HG03039 (cell line): ENCODE measurements around the gene DBN1.

Experiments
- ATAC-seq: cut with Tn5 transposase; IDR thresholded peaks from one replicate; pipeline ENCODE4 v1.9.1; 2021; ENCODE audit warnings: mild to moderate bottlenecking, moderate library complexity; ENCODE audit not compliant: unreplicated experiment

The DBN1 gene

DNA sequence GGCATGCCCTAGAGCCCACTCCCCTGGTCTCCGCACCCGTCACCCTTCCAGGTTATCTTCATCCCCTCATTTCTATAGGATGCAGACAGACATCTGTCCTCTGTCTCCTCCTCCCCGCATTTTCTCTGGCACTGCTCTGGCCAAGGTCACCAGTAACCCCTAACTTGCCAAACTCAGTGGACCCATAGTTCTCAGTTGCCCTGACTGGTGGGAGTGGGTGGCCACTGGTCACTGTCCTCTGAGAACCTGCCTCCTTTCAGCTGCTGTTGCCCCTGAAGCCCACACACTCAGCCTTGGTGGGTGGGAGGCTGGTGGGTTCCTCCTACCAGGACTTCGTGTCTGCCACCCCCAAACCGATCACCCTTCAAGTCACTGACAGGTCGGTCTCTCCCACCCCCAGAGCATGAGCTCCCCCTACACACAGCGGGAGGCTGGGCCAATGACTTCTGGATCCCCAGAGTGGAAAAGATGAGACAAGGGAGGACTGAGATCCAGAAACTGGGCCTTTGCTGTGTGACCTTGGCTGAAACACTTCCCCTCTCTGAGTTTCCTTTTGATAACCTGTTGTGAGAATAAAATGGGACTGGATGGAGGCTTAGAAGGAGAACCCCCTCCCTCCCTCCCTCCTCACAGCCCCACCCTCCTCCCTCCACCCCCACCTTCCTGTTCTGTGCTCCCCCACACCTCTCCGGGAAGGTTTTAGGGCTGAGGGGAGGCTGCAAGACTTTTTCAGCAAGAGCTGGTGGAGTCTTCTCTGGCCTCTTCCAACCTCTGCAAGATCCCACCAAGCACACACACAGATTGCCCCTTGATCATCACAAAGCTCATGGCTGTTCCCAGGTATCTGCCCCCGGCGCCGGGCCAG lies 2.4 kb upstream of the DBN1 start:
- no peak for ATAC-seq

DNA sequence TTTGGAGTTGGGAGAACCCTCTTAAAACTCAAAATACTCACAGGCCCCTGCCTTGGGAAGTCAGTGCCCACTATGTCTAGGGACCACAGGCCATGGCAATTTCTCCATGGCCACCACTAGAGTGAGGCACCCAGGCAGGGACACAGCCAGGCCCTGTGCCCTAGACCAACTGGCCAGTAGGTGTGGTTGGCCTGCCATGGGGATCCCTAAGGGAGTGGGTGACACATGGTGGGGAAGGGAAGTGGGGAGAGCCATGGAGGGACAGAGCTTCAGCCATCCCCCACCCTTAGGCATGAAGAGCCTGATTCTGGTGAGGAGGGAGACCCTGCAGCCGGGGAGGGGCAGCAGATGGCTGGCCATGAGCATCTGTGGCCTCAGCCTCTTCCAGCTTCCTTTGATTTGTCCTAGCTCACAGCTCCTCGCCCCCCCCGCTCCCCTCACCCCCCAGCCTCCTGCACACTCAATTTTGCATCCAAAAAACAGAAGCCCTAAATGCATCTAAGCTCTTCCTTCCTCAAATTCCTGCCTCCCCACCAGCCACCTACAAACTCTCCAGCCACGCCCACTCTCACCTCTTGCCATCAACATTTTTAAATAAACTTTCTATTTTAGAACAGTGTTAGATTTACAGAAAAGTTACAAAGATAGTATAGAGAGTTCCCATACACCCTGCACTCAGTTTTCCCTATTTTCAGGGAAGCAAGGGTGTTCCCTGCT lies 1.6 kb upstream of the DBN1 start:
- no peak for ATAC-seq

- no peak for ATAC-seq
Observed at GRCh38 chr5:177474002-177474476, 605 bp upstream of the DBN1 start.

DNA sequence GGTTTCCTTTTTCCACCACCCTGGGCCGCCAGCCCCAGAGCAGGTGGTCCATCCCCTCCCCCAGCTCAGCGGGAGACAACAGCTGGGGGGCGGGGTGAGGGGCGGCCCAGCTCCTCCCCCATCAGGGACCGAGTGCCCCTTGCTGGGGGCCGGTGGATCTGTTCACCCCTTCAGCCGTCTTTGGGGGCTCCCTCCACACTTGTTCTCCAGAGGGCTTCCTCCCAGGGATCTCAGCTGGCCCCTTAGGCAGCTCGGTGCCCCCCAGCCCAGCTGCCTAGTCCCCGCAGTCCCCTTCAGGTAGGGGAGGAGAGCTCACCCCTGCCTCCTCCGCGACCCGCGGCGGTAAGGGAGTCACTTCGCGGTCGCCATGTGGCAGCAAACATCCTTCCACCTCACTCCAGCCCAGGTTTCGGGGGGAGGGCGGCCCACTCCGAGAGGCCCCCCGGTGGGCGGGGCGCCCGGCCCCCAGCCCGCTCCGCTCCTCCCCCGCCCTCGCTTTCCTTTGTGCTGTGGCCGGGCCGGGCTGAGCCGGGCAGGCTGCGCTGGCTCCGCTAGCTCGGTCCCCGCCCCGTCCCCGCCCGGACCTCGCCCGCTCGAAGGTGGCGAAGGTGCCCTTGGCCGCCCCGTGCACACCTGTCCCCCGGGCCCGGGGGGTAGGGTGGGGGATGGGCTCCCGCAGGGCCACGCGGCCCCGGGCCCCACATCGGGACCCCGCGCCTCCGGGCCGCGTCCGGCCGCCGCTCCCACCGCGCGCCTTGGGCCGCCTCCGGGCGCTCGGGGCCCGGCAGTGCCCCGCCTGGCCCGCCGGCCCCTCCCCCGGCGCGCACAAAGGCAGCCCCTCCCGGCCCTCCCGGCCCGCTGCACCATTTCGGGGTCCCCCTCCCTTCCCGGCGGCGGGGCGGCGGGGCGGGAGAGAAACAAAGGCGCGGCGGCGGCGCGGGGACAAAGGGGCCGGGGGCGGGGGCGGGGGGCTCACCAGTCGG lies 683 bp downstream of the DBN1 start:
- ATAC-seq = no peak

DNA sequence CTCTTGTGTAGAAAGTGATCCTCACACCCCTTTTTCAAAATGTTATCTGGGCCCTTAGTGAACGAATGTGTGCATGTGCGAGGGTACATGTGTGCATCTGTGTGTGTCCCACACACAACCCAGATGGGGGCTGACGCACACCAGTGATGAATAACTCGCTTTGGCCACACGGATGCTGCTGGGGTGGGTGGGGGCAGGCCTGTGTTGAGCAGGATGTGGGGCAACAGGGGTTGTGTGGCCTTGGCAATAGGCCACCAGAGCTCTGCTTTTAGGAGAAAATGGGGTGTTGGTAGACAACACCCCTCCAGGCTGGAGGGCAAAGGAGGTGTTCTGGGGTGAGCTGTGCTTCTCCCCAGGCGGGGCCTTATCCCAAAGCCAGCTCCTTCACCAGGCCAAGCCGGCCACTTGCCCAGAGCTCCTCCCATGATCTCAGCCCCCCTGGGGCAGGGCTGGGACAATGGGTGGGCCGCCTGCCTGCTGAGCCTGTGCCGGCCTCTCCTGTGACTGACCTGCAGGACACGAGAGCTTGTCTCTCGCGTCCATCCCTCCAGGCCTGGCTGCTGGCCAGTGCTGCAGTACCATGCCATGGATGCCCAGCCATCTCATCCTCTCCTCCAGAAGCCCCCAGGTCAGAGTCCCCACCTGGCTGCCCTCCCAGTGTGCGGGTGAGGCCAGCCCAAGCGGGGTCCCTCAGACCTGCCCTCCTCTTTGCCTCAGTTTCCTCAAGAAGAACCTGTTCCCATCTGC lies 1.7 kb downstream of the DBN1 start:
- no peak for ATAC-seq

DNA sequence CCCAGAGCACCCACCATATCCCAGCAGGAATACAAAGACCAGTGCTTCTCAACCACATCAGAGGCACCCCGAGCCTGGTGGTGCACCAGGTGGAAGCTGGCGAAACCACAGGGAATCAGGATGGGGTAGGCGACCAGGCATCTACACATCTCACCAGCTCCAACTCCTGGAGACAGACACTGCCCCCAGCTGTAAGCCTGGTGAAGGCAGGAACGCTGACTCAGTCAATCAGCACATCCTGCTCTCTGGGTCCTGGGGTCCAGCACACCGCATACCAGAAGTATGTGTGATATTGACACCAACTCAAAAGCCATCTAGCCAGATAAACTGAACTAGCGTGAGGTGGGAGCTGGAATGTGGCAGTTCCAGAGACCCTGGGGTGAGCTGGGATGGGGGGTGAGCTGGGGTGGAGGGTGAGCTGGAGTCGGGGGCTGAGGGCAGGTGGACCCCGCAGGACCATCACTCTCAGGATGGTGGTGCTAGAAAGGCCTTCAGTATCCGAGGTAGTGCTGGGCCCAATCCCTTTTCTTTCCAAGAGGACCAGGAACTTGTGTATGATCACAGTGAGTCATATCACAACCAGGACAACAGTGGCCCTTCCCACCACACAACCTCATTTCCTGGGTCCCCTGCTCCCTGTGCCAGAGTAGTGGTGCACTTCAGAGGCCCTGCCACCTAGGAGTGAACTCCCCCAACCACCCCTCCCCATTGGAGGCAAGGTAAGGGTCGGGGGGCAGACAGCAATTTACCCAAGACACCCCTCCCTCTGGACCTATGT lies 2.5 kb downstream of the DBN1 start:
- ATAC-seq = no peak

- ATAC-seq = no peak
Observed at GRCh38 chr5:177469750-177470525, 3.5 kb downstream of the DBN1 start.

DNA sequence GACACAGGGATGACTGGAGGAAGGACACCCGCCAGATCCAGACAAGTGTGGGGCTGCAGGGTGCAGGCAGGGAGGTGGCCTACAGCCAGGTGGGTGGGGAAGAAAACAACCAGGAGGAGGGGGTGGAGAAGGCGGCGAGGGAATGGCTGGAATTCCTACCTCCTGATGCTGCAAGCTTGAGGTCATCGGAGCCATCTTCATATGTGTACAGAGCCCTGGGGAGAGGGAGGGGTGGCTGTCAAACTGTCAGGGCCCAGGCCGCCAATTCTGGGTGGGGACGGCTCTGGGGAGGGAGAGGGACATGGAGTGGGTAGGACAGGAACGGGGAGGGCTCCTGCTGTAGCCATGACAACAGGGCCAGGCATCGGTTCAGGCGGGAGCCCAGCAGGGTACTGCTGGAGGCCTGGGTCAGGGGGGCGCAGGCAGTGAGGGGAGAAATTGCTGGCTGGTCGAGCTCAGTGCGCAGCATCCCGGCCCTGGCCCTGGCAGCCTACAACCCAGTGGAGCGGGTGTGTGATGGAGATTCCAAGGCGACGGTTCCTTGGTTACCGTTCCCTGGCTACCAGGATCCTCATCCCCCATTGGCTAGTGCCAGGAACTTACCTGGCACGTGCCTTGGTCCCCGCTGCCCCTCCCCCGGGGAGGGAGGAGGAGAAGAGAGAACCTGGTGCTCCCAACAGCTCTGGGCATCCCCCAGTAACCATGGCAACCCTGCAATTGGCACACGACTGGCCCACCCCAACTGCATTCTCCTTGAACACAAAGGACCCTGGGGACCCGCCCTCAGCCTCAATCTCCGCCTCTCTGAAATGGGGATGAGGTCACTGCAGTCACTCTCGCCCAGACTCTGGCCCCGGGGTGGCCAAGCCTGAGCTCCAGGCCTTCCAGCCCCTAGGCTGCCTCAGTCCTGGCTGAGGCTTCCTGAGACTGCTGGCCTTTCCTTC lies 4.5 kb downstream of the DBN1 start:
- ATAC-seq = no peak

DNA sequence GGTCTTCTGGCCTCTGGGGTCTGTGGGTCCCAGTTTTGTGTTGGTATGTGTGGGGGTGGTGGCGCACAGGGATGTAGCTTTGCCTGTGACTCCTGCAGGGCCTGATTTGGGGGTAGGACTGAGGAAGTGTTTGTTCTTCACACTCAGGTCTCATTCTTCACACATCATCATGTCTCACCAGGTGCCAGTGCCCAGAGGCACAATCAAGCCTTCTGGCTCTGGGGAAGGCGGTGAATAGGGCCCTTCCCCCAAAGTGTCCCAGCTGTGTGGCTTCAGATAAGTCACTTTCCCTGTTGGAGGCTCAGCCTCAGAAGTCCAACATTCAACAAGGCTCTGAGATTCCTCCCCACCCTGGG lies 5.1 kb downstream of the DBN1 start:
- no peak for ATAC-seq

GRCh38 chr5:177467436-177467835 lies 6.0 kb downstream of the DBN1 start:
- no peak for ATAC-seq

GRCh38 chr5:177466861-177467260 lies 6.6 kb downstream of the DBN1 start:
- ATAC-seq = no peak

GRCh38 chr5:177465044-177465443 lies 8.4 kb downstream of the DBN1 start:
- ATAC-seq = no peak

DNA sequence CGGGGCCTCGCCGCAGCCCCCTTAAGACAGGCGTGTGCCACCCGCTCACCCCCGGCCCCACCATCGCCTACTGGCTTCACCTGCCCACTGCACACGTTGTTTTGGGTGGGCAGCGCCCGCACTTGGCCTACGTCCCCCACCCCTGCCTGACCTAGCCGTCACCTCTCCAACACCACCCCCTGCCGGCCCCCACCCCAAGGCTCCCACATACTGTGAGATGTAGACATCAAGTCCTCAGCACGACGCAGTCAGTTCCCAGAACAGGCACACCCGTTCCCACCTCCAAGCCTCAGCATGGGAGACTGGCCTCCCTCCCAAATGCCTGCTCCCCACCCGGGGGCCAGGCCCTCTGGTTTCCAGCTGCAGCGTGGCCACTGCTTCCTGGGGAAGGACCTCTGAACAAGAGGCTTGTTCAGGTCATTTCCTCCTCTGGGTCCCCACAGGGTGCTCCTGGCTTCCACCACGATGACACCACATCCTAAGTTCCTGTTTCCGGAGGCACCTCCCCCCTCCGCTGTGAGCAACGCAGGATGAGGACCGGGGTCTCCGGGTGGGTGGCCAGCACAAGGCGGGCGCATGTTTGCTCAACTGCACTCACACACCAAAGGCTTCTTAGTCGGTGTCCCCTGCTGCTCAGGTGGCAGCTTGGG lies 11.3 kb downstream of the DBN1 start:
- ATAC-seq = no peak

GRCh38 chr5:177459819-177460628 lies 13.4 kb downstream of the DBN1 start:
- no peak for ATAC-seq

DNA sequence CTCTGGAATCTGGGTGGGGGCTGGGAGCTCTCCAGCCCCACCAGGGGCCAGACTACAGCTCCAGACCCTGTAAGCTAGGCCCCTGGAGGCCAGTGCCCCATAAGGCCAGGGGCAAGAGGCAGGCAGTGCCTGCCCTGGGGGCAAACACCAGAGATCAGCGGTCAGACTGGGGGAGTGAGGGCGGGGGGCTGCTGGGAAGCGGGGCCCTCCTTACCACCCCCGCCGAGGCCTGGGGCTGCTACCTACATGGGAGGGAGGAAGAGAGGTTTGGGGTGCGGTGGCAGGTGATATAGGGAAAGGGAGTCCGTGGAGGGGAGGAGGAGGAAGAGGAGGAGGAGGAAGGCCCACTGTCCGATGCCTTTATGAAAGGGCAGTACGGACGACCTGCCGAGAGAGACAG lies 14.1 kb downstream of the DBN1 start:
- no peak for ATAC-seq

DNA sequence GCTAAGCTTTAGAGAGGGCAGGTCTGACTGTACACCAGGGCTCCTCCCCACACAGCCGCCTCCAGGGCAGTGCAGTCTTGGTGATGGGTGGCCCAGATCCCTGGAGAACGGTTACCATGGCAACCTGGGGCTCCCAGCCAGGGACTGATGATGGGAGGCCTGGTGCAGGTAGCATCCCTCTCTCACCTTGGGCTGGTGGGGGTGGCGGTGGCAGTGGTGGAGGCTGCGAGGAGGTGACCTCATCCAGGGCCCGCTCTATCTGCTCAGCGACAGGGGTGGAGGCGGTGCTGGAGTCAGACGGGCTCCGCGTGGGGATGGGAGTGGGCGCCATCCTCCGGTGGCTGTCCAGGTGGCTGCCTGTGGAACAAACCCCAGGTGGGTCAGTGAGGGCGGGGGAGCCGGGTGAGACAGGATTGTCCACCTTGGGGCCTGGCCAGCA lies 14.5 kb downstream of the DBN1 start:
- ATAC-seq = no peak
